HepG2 (cell line): ENCODE measurements around the gene RNF25. TPM values are rescaled to one million over a fixed set of nuclear protein-coding genes. Genes with fewer than 3 reads are reported as not detected.

Experiments used
- AHDC1 ChIP-seq: sonication (generic); formaldehyde crosslinking; IDR thresholded peaks from 2 replicates; pipeline ENCODE4 v1.5.1; 2020; ENCODE audit warnings: mild to moderate bottlenecking, missing genetic modification reagents, borderline replicate concordance
- FOXK1 ChIP-seq: sonication (generic); formaldehyde crosslinking; IDR thresholded peaks from 2 replicates; pipeline ENCODE4 v1.4.0; 2020; ENCODE audit warnings: low read depth, missing genetic modification reagents, borderline replicate concordance
- JUN ChIP-seq: sonication (generic); formaldehyde crosslinking; IDR thresholded peaks from 2 replicates; pipeline ENCODE4 v1.4.0; 2020; ENCODE audit warnings: mild to moderate bottlenecking, missing genetic modification reagents
- KDM5B ChIP-seq: sonication (generic); formaldehyde crosslinking; IDR thresholded peaks from 2 replicates; pipeline ENCODE4 v1.4.0; 2020; ENCODE audit warnings: missing genetic modification reagents, mild to moderate bottlenecking, borderline replicate concordance
- NR2F2 ChIP-seq: IDR thresholded peaks from 2 replicates; pipeline ENCODE4 v1.6.1; 2012; ENCODE audit warnings: low read depth, inconsistent platforms, borderline replicate concordance
- RBM39 ChIP-seq: fragments of 200-400 bp; formaldehyde crosslinking; IDR thresholded peaks from one replicate; pipeline ENCODE4 v1.6.1; 2018; ENCODE audit warnings: antibody characterized with exemption, mild to moderate bottlenecking, low read depth, low read length; ENCODE audit not compliant: poor library complexity, severe bottlenecking
- SAFB2 ChIP-seq: sonication (generic); formaldehyde crosslinking; IDR thresholded peaks from 2 replicates; pipeline ENCODE4 v1.5.1; 2020; ENCODE audit warnings: missing genetic modification reagents, low read depth, mild to moderate bottlenecking, borderline replicate concordance
- TMF1 ChIP-seq: sonication (generic); formaldehyde crosslinking; IDR thresholded peaks from 2 replicates; pipeline ENCODE4 v1.8.1; 2022; ENCODE audit warnings: low read depth, missing genetic modification reagents
- XRCC5 ChIP-seq: fragments of 200-400 bp; formaldehyde crosslinking; optimal IDR thresholded peaks from 2 replicates; pipeline ENCODE3; 2017; ENCODE audit warnings: mild to moderate bottlenecking, low read length
- ZNF619 ChIP-seq: sonication (generic); formaldehyde crosslinking; IDR thresholded peaks from 2 replicates; pipeline ENCODE4 v1.4.0; 2020; ENCODE audit warnings: mild to moderate bottlenecking, missing genetic modification reagents
- ZNF776 ChIP-seq: sonication (generic); formaldehyde crosslinking; IDR thresholded peaks from 2 replicates; pipeline ENCODE4 v1.4.0; 2020; ENCODE audit warnings: mild to moderate bottlenecking, missing genetic modification reagents
- ZNF782 ChIP-seq: sonication (generic); formaldehyde crosslinking; IDR thresholded peaks from 2 replicates; pipeline ENCODE4 v1.4.0; 2020; ENCODE audit warnings: missing genetic modification reagents, mild to moderate bottlenecking, borderline replicate concordance
- polyA plus RNA-seq, 8 experiments: library from polyadenylated mRNA; depleted of rRNA in 3 of 8; stranded (reverse) in 7 of 8; unstranded in 1 of 8; fragments of >200 nt; fragmentation: Illumina TruSeq in 4 of 8; extraction: Trizol in 4 of 8; gene quantifications; 2 replicates each; pipeline versions ENCODE4 v1.2.1 to v1.2.3, GENCODE V29; 2011 to 2016; ENCODE audit warnings: low read depth in 4 of 8, missing spikeins in 1 of 8, mixed read lengths in 1 of 8; ENCODE audit not compliant: insufficient read depth in 1 of 8
- total RNA-seq, 5 experiments: library from RNA; depleted of rRNA; stranded (reverse); fragments of >200 nt; fragmentation: Illumina TruSeq; extraction: Trizol; gene quantifications; 2 replicates each; pipeline ENCODE4 v1.2.3, GENCODE V29; 2016; ENCODE audit warnings: low read depth in 1 of 5
- TF ChIP-seq, protein P1 (sequence below): sonication (generic); formaldehyde crosslinking; IDR thresholded peaks from 2 replicates; pipeline ENCODE4 v1.8.1; 2023; ENCODE audit warnings: mild to moderate bottlenecking, inconsistent platforms, moderate library complexity, missing genetic modification reagents, borderline replicate concordance
- TF ChIP-seq, protein P2 (sequence below): IDR thresholded peaks from 2 replicates; pipeline ENCODE4 v1.6.1; 2012; ENCODE audit warnings: low read depth, low read length, improper control_type of control experiment

Gene RNF25
- total and polyA plus RNA-seq, 2 of the 13 experiments (the other 11 are each of a cell fraction or from before 2014, with no cell fraction given): 37.0 to 87.6 TPM

DNA sequence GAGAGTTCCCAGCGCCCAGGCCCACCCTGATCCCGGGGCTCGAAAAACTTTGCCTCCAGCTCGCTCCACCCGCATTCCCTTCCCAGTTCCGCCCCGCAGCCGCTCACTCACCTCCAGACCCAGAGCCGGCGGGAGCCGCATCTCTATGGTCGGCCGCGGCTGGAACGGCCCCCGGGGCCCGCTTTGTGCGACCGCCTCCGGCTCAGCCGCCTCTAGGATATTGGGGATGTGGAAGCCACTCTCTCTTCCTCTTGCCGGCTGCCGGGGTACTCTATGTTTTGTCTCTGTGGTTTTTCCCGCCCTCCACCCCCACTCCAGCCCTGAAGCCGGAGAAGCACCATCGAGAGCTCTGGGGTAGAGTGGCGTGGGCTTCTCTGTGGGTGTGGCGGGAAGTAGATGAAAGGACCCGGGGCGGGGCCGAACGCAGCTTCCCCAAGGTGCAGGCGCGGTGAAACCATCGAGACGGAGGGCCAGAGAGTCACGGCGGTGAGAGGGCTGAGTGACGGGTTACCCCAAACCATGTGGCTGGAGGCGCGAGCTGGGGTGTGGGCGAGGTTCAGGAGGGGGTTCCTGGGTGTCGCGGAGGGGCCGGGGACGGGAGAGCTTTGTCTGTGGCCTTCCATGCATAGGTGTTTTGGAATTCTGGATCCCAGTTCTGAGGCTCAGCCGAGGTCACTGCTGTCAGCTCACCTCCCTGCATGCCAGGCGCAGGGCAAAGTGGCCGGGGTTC, 12.4 kb downstream of the RNF25 start, which contains the start of the genes BCS1L and ZNF142 (continued):
- TF ChIP-seq AHDC1 (CRISPR knock-in tag) (peak; percentile 30; the same call in 1 of the 2 replicates), KDM5B (CRISPR knock-in tag) (peak; percentile 98), NR2F2 (no peak; the same call in 1 of the 2 replicates), ZNF782 (CRISPR knock-in tag) (peak; percentile 81; the same call in 1 of the 2 replicates), FOXK1 (peak; percentile 74; the same call in 1 of the 2 replicates), ZNF619 (CRISPR knock-in tag) (peak; percentile 57; the same call in 1 of the 2 replicates), TMF1 (CRISPR knock-in tag) (no peak), JUN (no peak), RBM39 (peak; percentile 92), ZNF776 (CRISPR knock-in tag) (peak; percentile 81; the same call in 1 of the 2 replicates), XRCC5 (peak; percentile 96), SAFB2 (CRISPR knock-in tag) (no peak; the same call in 1 of the 2 replicates)
- TF ChIP-seq, protein P1, sequence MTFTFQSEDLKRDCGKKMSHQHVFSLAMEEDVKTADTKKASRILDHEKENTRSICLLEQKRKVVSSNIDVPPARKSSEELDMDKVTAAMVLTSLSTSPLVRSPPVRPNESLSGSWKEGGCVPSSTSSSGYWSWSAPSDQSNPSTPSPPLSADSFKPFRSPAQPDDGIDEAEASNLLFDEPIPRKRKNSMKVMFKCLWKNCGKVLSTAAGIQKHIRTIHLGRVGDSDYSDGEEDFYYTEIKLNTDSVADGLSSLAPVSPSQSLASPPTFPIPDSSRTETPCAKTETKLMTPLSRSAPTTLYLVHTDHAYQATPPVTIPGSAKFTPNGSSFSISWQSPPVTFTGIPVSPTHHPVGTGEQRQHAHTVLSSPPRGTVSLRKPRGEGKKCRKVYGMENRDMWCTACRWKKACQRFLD (CRISPR knock-in tag): peak; percentile 88; the same call in 1 of the 2 replicates
- TF ChIP-seq, protein P2, sequence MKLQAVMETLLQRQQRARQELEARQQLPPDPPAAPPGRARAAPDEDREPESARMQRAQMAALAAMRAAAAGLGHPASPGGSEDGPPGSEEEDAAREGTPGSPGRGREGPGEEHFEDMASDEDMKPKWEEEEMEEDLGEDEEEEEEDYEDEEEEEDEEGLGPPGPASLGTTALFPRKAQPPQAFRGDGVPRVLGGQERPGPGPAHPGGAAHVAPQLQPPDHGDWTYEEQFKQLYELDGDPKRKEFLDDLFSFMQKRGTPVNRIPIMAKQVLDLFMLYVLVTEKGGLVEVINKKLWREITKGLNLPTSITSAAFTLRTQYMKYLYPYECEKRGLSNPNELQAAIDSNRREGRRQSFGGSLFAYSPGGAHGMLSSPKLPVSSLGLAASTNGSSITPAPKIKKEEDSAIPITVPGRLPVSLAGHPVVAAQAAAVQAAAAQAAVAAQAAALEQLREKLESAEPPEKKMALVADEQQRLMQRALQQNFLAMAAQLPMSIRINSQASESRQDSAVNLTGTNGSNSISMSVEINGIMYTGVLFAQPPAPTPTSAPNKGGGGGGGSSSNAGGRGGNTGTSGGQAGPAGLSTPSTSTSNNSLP: no peak
